Measurements from ENCODE around the gene ITGB4. TPM values are rescaled to one million over a fixed set of nuclear protein-coding genes. Genes with fewer than 3 reads are reported as not detected.

The ITGB4 gene
- total and polyA plus RNA-seq, 9 of the 15 experiments (the other 6 are each of a cell fraction or from before 2014, with no cell fraction given), result 0.05 to 2.8 (median 0.76) TPM; not detected in 3

GRCh38 chr17:75695141-75695829 is 26.0 kb upstream of the ITGB4 start:
- no peak overlapping the region for H2AFZ ChIP-seq (ENCODE audit: low read depth, low read length)
- in situ Hi-C loops (cut with MboI), result no loop called here
- no peak overlapping the region for H3K4me2 ChIP-seq (ENCODE audit: insufficient read depth, low read length)
- peak overlapping the region in 1 of 2 experiments; percentile 33; a peak in 1 of 4 replicates for H3K9ac ChIP-seq (ENCODE audit: insufficient read depth in 1 of 2, low read depth in 2 of 2, low read length in 2 of 2)
- 0 out of 3 replicates have a peak, but pooled peaks cover 4% of the 10 kb centered on the region for H3K79me2 ChIP-seq (ENCODE audit: control insufficient read depth, insufficient read depth, low read length)
- FAIRE-seq, result no peak
- intact Hi-C loops (cut with micrococcal nuclease), result no loop called here
- no peak overlapping the region for H3K4me3 ChIP-seq
- no peaks in the 10 kb centered on the region for H3K9me3 ChIP-seq (replicated peaks; ENCODE audit: control insufficient read depth, insufficient read depth, low read depth, low read length)
- DNase-seq (ENCODE audit: extremely low read depth in 1 of 4, low spot score in 3 of 4), result no peak
- WGBS (ENCODE audit: insufficient coverage, low coverage, missing lambda C conversion rate), result 90% methylated on average over 7 of the region's 7 CpGs
- no TSS peak for BruUV-seq (replicated peaks)
- ATAC-seq, result no peak
- TF ChIP-seq CCAR2 (IDR thresholded peaks at IDR 0.05; ENCODE audit: low read depth, low read length) (no peak), MYBL2 (IDR thresholded peaks at IDR 0.05; ENCODE audit: low read depth) (no peak), MYBL2 (CRISPR knock-in tag; IDR thresholded peaks at IDR 0.05; ENCODE audit: borderline replicate concordance) (no peak), HDAC8 (tag; IDR thresholded peaks at IDR 0.05) (no peak), OTX1 (CRISPR knock-in tag; IDR thresholded peaks at IDR 0.05) (no peak), ZNF444 (CRISPR knock-in tag; IDR thresholded peaks at IDR 0.05) (no peak), MTA2 (IDR thresholded peaks at IDR 0.05; ENCODE audit: low read depth) (no peak), ZNF583 (CRISPR knock-in tag; IDR thresholded peaks at IDR 0.05) (no peak)
- no peaks in the 10 kb centered on the region for H3K27me3 ChIP-seq (ENCODE audit: control insufficient read depth in 2 of 2, insufficient read depth in 2 of 2, low read length in 2 of 2)
- no peak overlapping the region for H3K27ac ChIP-seq (ENCODE audit: extremely low read depth, low read depth, low read length)
- CTCF ChIA-PET (ENCODE audit: low intra/inter-chr PET ratio), result no interaction called here
- H4K20me1 ChIP-seq (replicated peaks; ENCODE audit: control insufficient read depth, insufficient read depth, low read length), result 0 out of 2 replicates have a peak, but pooled peaks cover 11% of the 10 kb centered on the region
- peaks cover under 1 to 5% of the 10 kb centered on the region in 2 experiments; a peak in 3 of 5 replicates for H3K4me1 ChIP-seq (replicated peaks in 1 of 2; ENCODE audit: control insufficient read depth in 2 of 2, insufficient read depth in 2 of 2, low read length in 2 of 2)
- peaks cover 86% of the 10 kb centered on the region; the same call in 2 of the 3 replicates for H3K36me3 ChIP-seq (ENCODE audit: control insufficient read depth, insufficient read depth, low read length)
- POLR2A ChIA-PET, result interaction anchor here (0.5 to 1.3 kb wide), 6 partner anchors 11 to 88 kb away, joined by 3 to 5 read pairs (median 3); no protein-coding TSS in a partner anchor
- peaks cover 8% of the 10 kb centered on the region for H3K9me1 ChIP-seq (ENCODE audit: control insufficient read depth, insufficient read depth, low read length)

Data from K562 (cell line).